GM12878 (cell line): ENCODE data around the gene PDZD8. TPM values are rescaled to one million over a fixed set of nuclear protein-coding genes. Genes with fewer than 3 reads are reported as not detected.

Experiments
- ATAC-seq: fragments of 200-7000 bp; cut with Tn5 transposase; 3 replicates; pipeline ENCODE4 v1.9.1; 2020; ENCODE audit warnings: mild to moderate bottlenecking, moderate library complexity
- BruUV-seq: library from RNA; stranded (reverse); fragments of 400-500 nt; replicated peaks from 2 replicates; lab custom pipeline; 2021; lab: Mats Ljungman, UMichigan
- CTCF ChIA-PET: fragments of 300-600 bp; sonication (Branson Sonifier 250); formaldehyde crosslinking; extraction: SDS; loops from one replicate; lab custom pipeline; 2021; ENCODE audit warnings: inconsistent platforms; lab: Yijun Ruan, JAX
- POLR2A ChIA-PET: fragments of 350-600 bp; formaldehyde crosslinking; extraction: SDS; loops from one replicate; lab custom pipeline; 2021; ENCODE audit warnings: inconsistent platforms; lab: Charles Lee
- RAD21 ChIA-PET: fragments of 300-600 bp; sonication (Branson Sonifier 250); formaldehyde crosslinking; loops from one replicate; lab custom pipeline; 2023; ENCODE audit warnings: antibody characterized with exemption; ENCODE audit not compliant: unreplicated experiment; lab: Charles Lee
- SMC1A ChIA-PET: fragments of 300-600 bp; sonication (Branson Sonifier 250); formaldehyde crosslinking; loops from one replicate; lab custom pipeline; 2023; ENCODE audit not compliant: unreplicated experiment, uncharacterized antibody; lab: Charles Lee
- DNase-seq: peaks from one replicate; pipeline ENCODE4 v3.0.0-alpha.2; 2011; ENCODE audit warnings: low read depth, low spot score
- FAIRE-seq: peaks from 3 replicates; lab custom pipeline; 2011; peaks lifted over from hg19 to GRCh38; lab: Jason Lieb, UNC
- H2AFZ ChIP-seq: 2 replicates; pipeline ENCODE4 v1.6.0; 2011; ENCODE audit warnings: low read depth, low read length, control low read depth; ENCODE audit not compliant: control insufficient read depth
- H3K27ac ChIP-seq: 2 replicates; pipeline ENCODE4 v1.5.1; 2011; ENCODE audit warnings: control low read depth; ENCODE audit not compliant: control insufficient read depth, insufficient read depth
- H3K27me3 ChIP-seq, 2 experiments: replicated peaks in 1 of 2; 2 replicates each; pipeline versions ENCODE4 v1.6.0 to v1.6.1; 2011; ENCODE audit warnings: low read length in 1 of 2; ENCODE audit not compliant: control insufficient read depth in 2 of 2, insufficient read depth in 2 of 2
- H3K36me3 ChIP-seq, 2 experiments: 2 replicates each; pipeline ENCODE4 v1.5.1; 2011; ENCODE audit warnings: low read length in 1 of 2; ENCODE audit not compliant: control insufficient read depth in 2 of 2, insufficient read depth in 2 of 2
- H3K4me1 ChIP-seq: 2 replicates; pipeline ENCODE4 v1.6.1; 2011; ENCODE audit warnings: mild to moderate bottlenecking, low read length, moderate library complexity, mixed read lengths; ENCODE audit not compliant: control insufficient read depth, insufficient read depth
- H3K4me2 ChIP-seq: 2 replicates; pipeline ENCODE4 v1.6.0; 2011; ENCODE audit warnings: control low read depth; ENCODE audit not compliant: control insufficient read depth, insufficient read depth
- H3K4me3 ChIP-seq: fragments of 200-600 bp; sonication (generic); 2 replicates; pipeline ENCODE4 v1.5.1; 2016
- H3K79me2 ChIP-seq: 2 replicates; pipeline ENCODE4 v1.6.0; 2011; ENCODE audit warnings: low read length; ENCODE audit not compliant: control insufficient read depth, insufficient read depth
- H3K9ac ChIP-seq: 2 replicates; pipeline ENCODE4 v1.8.0; 2011; ENCODE audit warnings: low read length, control low read depth, mixed read lengths; ENCODE audit not compliant: control insufficient read depth, insufficient read depth
- H3K9me3 ChIP-seq: replicated peaks from 3 replicates; pipeline ENCODE4 v1.5.1; 2011; ENCODE audit warnings: mild to moderate bottlenecking, low read length; ENCODE audit not compliant: control insufficient read depth, insufficient read depth
- H4K20me1 ChIP-seq: 2 replicates; pipeline ENCODE4 v1.6.0; 2011; ENCODE audit not compliant: control insufficient read depth, insufficient read depth
- CBX3 ChIP-seq: fragments of 200-600 bp; sonication (generic); IDR thresholded peaks from 2 replicates; pipeline ENCODE4 v1.6.1; 2016; ENCODE audit warnings: low read depth, borderline replicate concordance
- CTCF ChIP-seq, 3 experiments: IDR thresholded peaks in 2 of 3; conservative IDR thresholded peaks in 1 of 3; 2 replicates each; pipeline ENCODE4 v1.5.1; 2011; ENCODE audit warnings: low read depth in 3 of 3, low read length in 3 of 3, mild to moderate bottlenecking in 3 of 3, control low read depth in 2 of 3, moderate library complexity in 2 of 3, inconsistent platforms in 1 of 3, mixed read lengths in 1 of 3; ENCODE audit not compliant: control insufficient read depth in 2 of 3, insufficient read depth in 1 of 3; ENCODE audit errors: extremely low read depth in 1 of 3
- HDGF ChIP-seq: fragments of 450-650 bp; IDR thresholded peaks from 2 replicates; pipeline ENCODE4 v1.6.1; 2016; ENCODE audit warnings: antibody characterized with exemption
- HSF1 ChIP-seq: fragments of 150-350 bp; IDR thresholded peaks from 2 replicates; pipeline ENCODE4 v1.6.1; 2014; ENCODE audit warnings: mild to moderate bottlenecking, low read depth, low read length
- MEF2A ChIP-seq: IDR thresholded peaks from 2 replicates; pipeline ENCODE4 v1.6.1; 2011; ENCODE audit warnings: low read depth, mild to moderate bottlenecking, low read length, moderate library complexity; ENCODE audit not compliant: insufficient read depth
- MEF2B ChIP-seq: fragments of 450-650 bp; IDR thresholded peaks from 2 replicates; pipeline ENCODE4 v1.6.1; 2018; ENCODE audit warnings: mild to moderate bottlenecking, moderate library complexity; ENCODE audit not compliant: partially characterized antibody, poor library complexity, severe bottlenecking
- NRF1 ChIP-seq: conservative IDR thresholded peaks from 2 replicates; pipeline ENCODE4 v1.6.1; 2011; ENCODE audit warnings: mild to moderate bottlenecking, low read depth, low read length, improper control_type of control experiment
- POLR2A ChIP-seq: IDR thresholded peaks from 2 replicates; pipeline ENCODE4 v1.6.1; 2011; ENCODE audit warnings: low read depth, mild to moderate bottlenecking, low read length
- RFX5 ChIP-seq: IDR thresholded peaks from 2 replicates; pipeline ENCODE4 v1.6.1; 2011; ENCODE audit warnings: low read depth, low read length, improper control_type of control experiment
- SIX5 ChIP-seq: IDR thresholded peaks from 2 replicates; pipeline ENCODE4 v1.6.1; 2011; ENCODE audit warnings: mild to moderate bottlenecking, low read depth, low read length, moderate library complexity; ENCODE audit not compliant: severe bottlenecking
- SMAD5 ChIP-seq: IDR thresholded peaks from 2 replicates; pipeline ENCODE4 v1.6.1; 2016; ENCODE audit warnings: antibody characterized with exemption, low read depth
- SMARCA5 ChIP-seq: fragments of 450-650 bp; IDR thresholded peaks from 2 replicates; pipeline ENCODE4 v1.6.1; 2017; ENCODE audit warnings: mild to moderate bottlenecking
- SREBF2 ChIP-seq: IDR thresholded peaks from 2 replicates; pipeline ENCODE4 v1.6.1; 2012; ENCODE audit warnings: mild to moderate bottlenecking, low read length
- STAT3 ChIP-seq: IDR thresholded peaks from 2 replicates; pipeline ENCODE4 v1.6.1; 2011; ENCODE audit warnings: low read depth, low read length, improper control_type of control experiment
- YY1 ChIP-seq: IDR thresholded peaks from 2 replicates; pipeline ENCODE4 v1.6.1; 2011; ENCODE audit warnings: low read depth, mild to moderate bottlenecking, low read length
- ZNF592 ChIP-seq: fragments of 450-650 bp; IDR thresholded peaks from 2 replicates; pipeline ENCODE4 v1.6.1; 2017; ENCODE audit warnings: mild to moderate bottlenecking, moderate library complexity
- WGBS: methylation state at CpG from one replicate; pipeline ENCODE4 v1.1.6; 2016; ENCODE audit warnings: low lambda C conversion rate; ENCODE audit not compliant: insufficient replicate concordance, insufficient coverage; ENCODE audit errors: missing lambda C conversion rate; 5-methylcytosine and 5-hydroxymethylcytosine counted together
- in situ Hi-C: fragments of 300-500 bp; cut with MboI; formaldehyde crosslinking; loops from 9 replicates; pipeline ENCODE4 v1.14.3; 2018; ENCODE audit warnings: mixed read lengths
- intact Hi-C: fragments of 100-400 bp; cut with micrococcal nuclease; formaldehyde crosslinking; loops from one replicate; pipeline ENCODE4 v1.14.2; 2022; ENCODE audit not compliant: unreplicated experiment
- polyA plus RNA-seq, 11 experiments: library from polyadenylated mRNA; depleted of rRNA in 4 of 11; unstranded in 6 of 11; stranded (reverse) in 5 of 11; fragments of >200 nt; fragmentation: Nextera tagmentation in 4 of 11; fragmentation: Illumina TruSeq in 1 of 11; extraction: Ambion mirVana in 4 of 11; extraction: Trizol in 1 of 11; gene quantifications; 1 replicate in 1 of 11; 2 replicates in 10 of 11; pipeline versions ENCODE4 v1.2.1 to v1.2.3, GENCODE V29; 2011 to 2016; ENCODE audit warnings: inconsistent platforms in 2 of 11, missing spikeins in 2 of 11, low read depth in 1 of 11
- total RNA-seq, 4 experiments: library from RNA; depleted of rRNA in 3 of 4; stranded (reverse); fragments of >200 nt in 3 of 4; fragmentation: Illumina TruSeq in 1 of 4; extraction: Trizol in 1 of 4; gene quantifications; 2 replicates each; pipeline versions ENCODE4 v1.2.1 to v1.2.3, GENCODE V29; 2013 to 2021

PDZD8 gene
- total and polyA plus RNA-seq, 10 of the 15 experiments (the other 5 are each of a cell fraction or from before 2014, with no cell fraction given), result 2.0 to 21.2 (median 6.7) TPM

GRCh38 chr10:117417196-117417595, 42.0 kb upstream of the PDZD8 start (continued):
- TF ChIP-seq HSF1 (no peak), MEF2B (no peak), SREBF2 (no peak), SMAD5 (no peak), CTCF (IDR thresholded peaks at IDR 0.05 in 2 of 3, conservative IDR thresholded peaks at IDR 0.05 in 1 of 3; ENCODE audit: control insufficient read depth in 2 of 3, extremely low read depth in 1 of 3, insufficient read depth in 1 of 3, low read depth in 3 of 3, low read length in 3 of 3) (no peak), CBX3 (no peak), STAT3 (no peak), MEF2A (no peak)

GRCh38 chr10:117413928-117414618, 38.8 kb upstream of the PDZD8 start:
- 0% methylated on average over 1 of the region's 1 CpG for WGBS
- ChIA-PET RAD21 (no interaction called here), CTCF (interaction anchor here (0.7 kb wide), 1 partner anchor 18 kb away, joined by 3 read pairs; no protein-coding TSS in a partner anchor), SMC1A (interaction anchor here (0.6 to 1.6 kb wide), 2 partner anchors 10 to 14 kb away, joined by 4 to 5 read pairs; no protein-coding TSS in a partner anchor), POLR2A (interaction anchor here (0.6 to 0.7 kb wide), 2 partner anchors 9 to 40 kb away, joined by 3 to 4 read pairs; no protein-coding TSS in a partner anchor)
- FAIRE-seq (no peak), DNase-seq (no peak), ATAC-seq (no peak)
- Histone ChIP-seq H3K36me3 (no peaks in the 10 kb centered on the region), H3K27ac (no peak overlapping the region), H3K79me2 (no peaks in the 10 kb centered on the region), H3K9ac (no peak overlapping the region), H3K27me3 (peaks cover 0 to 2% of the 10 kb centered on the region in 2 experiments; a peak in 1 of 4 replicates), H4K20me1 (no peaks in the 10 kb centered on the region; the same call in 1 of the 2 replicates), H3K4me3 (no peak overlapping the region), H2AFZ (no peak overlapping the region), H3K4me1 (no peaks in the 10 kb centered on the region), H3K9me3 (no peaks in the 10 kb centered on the region), H3K4me2 (no peak overlapping the region)
- intact Hi-C loops (no loop called here), in situ Hi-C loops (no loop called here)
- BruUV-seq, result no TSS peak
- no peak for TF ChIP-seq SMARCA5
- no peak for TF ChIP-seq POLR2A
- no peak for TF ChIP-seq YY1
- TF ChIP-seq HDGF, result no peak
- TF ChIP-seq ZNF592, result no peak
- TF ChIP-seq SIX5, result no peak
- no peak for TF ChIP-seq RFX5
- TF ChIP-seq NRF1, result no peak
